Measurements from ENCODE around the gene RPS16. TPM values are rescaled to one million over a fixed set of nuclear protein-coding genes. Genes with fewer than 3 reads are reported as not detected.
"Not testable (repeated sequence)": the region's sequence is repeated elsewhere in the genome, so short reads cannot be mapped to it uniquely, and the experiment has no call there.

Gene RPS16
- total RNA-seq = 71.4 TPM

GRCh38 chr19:39435499-39436349 lies at the start of gene RPS16:
TSS of gene RPS16 (minus strand) at chr19:39435949. CDS start at chr19:39435895, 54 bp downstream.
- Histone ChIP-seq H3K27me3 (ENCODE audit: insufficient read depth, low read length) (no peaks in the 10 kb centered on the region), H3K4me1 (ENCODE audit: insufficient read depth, low read length) (peaks cover 39% of the 10 kb centered on the region), H3K4me3 (ENCODE audit: low read length) (peak within 1 kb of the TSS; percentile 83), H3K9me3 (ENCODE audit: low read depth, low read length) (no peaks in the 10 kb centered on the region)

DNA sequence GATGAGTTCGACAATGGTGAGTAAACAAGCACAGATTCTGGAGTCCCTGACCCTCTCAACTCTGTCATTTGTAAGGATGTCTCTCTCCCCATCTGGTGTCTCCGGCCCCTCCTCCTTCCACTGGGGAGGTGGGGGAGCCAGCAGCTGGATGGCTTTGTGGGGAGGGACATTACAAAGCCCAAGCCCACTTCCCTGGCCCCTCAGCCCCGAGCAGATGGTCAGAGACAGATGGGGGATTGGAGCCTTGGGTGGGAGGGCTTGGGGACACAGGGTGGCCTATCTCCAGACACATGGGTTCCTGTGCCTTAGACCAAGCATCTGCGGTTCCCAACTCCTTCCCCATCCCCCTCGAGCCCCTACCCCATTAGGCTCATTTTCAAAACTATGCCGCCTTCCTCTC lies 47.4 kb upstream of the RPS16 start:
- peaks cover 22% of the 10 kb centered on the region for H3K4me1 ChIP-seq (ENCODE audit: insufficient read depth, low read length)
- no peaks in the 10 kb centered on the region for H3K9me3 ChIP-seq (ENCODE audit: low read depth, low read length)
- no peaks in the 10 kb centered on the region for H3K27me3 ChIP-seq (ENCODE audit: insufficient read depth, low read length)
- no peak overlapping the region for H3K4me3 ChIP-seq (ENCODE audit: low read length)

GRCh38 chr19:39481676-39482075 lies 45.9 kb upstream of the RPS16 start:
- Histone ChIP-seq H3K27me3 (ENCODE audit: insufficient read depth, low read length) (no peaks in the 10 kb centered on the region), H3K4me3 (ENCODE audit: low read length) (peak overlapping the region; percentile 91), H3K4me1 (ENCODE audit: insufficient read depth, low read length) (peaks cover 22% of the 10 kb centered on the region), H3K9me3 (ENCODE audit: low read depth, low read length) (no peaks in the 10 kb centered on the region)

GRCh38 chr19:39481229-39481545 lies 45.4 kb upstream of the RPS16 start:
- Histone ChIP-seq H3K4me3 (ENCODE audit: low read length) (peak overlapping the region; percentile 91), H3K27me3 (ENCODE audit: insufficient read depth, low read length) (no peaks in the 10 kb centered on the region), H3K9me3 (ENCODE audit: low read depth, low read length) (no peaks in the 10 kb centered on the region), H3K4me1 (ENCODE audit: insufficient read depth, low read length) (peaks cover 22% of the 10 kb centered on the region)

DNA sequence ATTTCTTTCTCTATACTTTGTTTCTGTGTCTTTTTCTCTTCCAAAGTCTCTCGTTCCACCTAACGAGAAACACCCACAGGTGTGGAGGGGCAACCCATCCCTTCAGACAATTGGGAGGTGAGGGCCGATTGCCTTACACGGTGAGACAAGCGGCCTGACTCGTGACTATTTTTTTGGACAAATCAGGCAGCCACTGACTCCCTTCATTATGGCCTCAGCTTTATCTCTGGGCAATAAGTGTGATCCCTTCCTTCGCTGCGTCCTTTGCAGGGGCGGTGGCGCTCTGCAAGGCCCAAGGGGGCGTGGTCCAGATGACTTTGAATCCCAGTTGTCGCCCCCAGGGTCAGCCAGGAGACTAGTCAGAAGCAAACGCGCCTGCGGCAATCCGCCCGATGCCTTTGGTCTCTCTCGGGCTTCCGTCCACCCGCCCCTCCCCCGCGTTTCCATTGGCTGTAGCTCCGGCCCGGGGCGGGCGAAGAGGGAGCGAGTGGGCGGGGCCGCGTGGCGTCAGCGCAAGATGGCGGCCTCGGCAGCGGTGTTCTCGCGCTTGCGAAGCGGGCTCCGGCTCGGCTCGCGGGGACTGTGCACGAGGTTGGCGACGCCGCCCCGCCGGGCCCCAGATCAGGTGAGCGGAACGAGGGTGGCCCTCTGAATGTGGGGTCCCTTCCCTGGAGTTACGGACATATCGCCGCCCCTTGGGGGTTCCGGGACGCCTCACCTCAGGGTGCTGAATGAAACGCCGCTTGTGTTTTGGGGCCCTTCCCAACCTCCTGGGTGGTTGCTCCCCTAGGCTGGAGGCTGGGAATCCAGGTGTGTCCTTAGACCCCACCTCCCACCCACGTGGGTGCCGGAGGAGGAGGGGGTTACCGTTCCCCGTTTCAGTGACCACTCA lies 44.8 kb upstream of the RPS16 start, which contains the start of gene TIMM50:
TSS of gene TIMM50 (plus strand) at position 502 of the 892 bp plus-strand sequence. CDS start at position 518, 16 bp downstream.
- Histone ChIP-seq H3K4me3 (ENCODE audit: low read length) (peak within 1 kb of the TSS; percentile 91), H3K27me3 (ENCODE audit: insufficient read depth, low read length) (no peaks in the 10 kb centered on the region), H3K9me3 (ENCODE audit: low read depth, low read length) (no peaks in the 10 kb centered on the region), H3K4me1 (ENCODE audit: insufficient read depth, low read length) (peaks cover 22% of the 10 kb centered on the region)

GRCh38 chr19:39479916-39480315 lies 44.2 kb upstream of the RPS16 start:
- Histone ChIP-seq H3K4me3 (ENCODE audit: low read length) (peak overlapping the region; percentile 91), H3K9me3 (ENCODE audit: low read depth, low read length) (no peaks in the 10 kb centered on the region), H3K4me1 (ENCODE audit: insufficient read depth, low read length) (peaks cover 22% of the 10 kb centered on the region), H3K27me3 (ENCODE audit: insufficient read depth, low read length) (no peaks in the 10 kb centered on the region)

GRCh38 chr19:39479319-39479801 lies 43.6 kb upstream of the RPS16 start:
- not testable (repeated sequence) for H3K27me3 ChIP-seq (ENCODE audit: insufficient read depth, low read length); H3K4me3 ChIP-seq (ENCODE audit: low read length); H3K9me3 ChIP-seq (ENCODE audit: low read depth, low read length)
- peaks cover 22% of the 10 kb centered on the region for H3K4me1 ChIP-seq (ENCODE audit: insufficient read depth, low read length)

GRCh38 chr19:39475748-39476147 lies 40.0 kb upstream of the RPS16 start:
- Histone ChIP-seq H3K4me1 (ENCODE audit: insufficient read depth, low read length) (peaks cover 9% of the 10 kb centered on the region), H3K4me3 (ENCODE audit: low read length) (no peak overlapping the region), H3K27me3 (ENCODE audit: insufficient read depth, low read length) (no peaks in the 10 kb centered on the region), H3K9me3 (ENCODE audit: low read depth, low read length) (no peaks in the 10 kb centered on the region)

DNA sequence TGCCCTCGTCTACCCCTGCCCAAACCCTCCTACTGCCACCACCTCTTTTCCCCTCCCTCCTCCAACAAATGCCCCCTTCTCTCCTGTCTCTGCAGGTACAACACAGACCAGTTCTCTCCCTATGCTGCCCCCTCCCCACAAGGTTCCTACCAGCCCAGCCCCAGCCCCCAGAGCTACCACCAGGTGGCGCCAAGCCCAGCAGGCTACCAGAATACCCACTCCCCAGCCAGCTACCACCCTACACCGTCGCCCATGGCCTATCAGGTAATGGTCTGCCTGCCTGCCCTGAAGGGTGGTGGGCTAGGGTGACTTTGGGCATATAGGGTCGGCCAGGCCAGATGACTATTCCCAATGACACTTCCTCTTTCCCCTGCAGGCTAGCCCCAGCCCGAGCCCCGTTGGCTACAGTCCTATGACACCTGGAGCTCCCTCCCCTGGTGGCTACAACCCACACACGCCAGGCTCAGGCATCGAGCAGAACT lies 38.4 kb upstream of the RPS16 start:
- no peaks in the 10 kb centered on the region for H3K27me3 ChIP-seq (ENCODE audit: insufficient read depth, low read length)
- no peaks in the 10 kb centered on the region for H3K9me3 ChIP-seq (ENCODE audit: low read depth, low read length)
- H3K4me3 ChIP-seq (ENCODE audit: low read length) = no peak overlapping the region
- H3K4me1 ChIP-seq (ENCODE audit: insufficient read depth, low read length) = no peaks in the 10 kb centered on the region

- no peak overlapping the region for H3K4me3 ChIP-seq (ENCODE audit: low read length)
- H3K9me3 ChIP-seq (ENCODE audit: low read depth, low read length) = no peaks in the 10 kb centered on the region
- H3K27me3 ChIP-seq (ENCODE audit: insufficient read depth, low read length) = no peaks in the 10 kb centered on the region
- no peaks in the 10 kb centered on the region for H3K4me1 ChIP-seq (ENCODE audit: insufficient read depth, low read length)
Observed at GRCh38 chr19:39473443-39473960, 37.8 kb upstream of the RPS16 start.

GRCh38 chr19:39472746-39473442 lies 37.1 kb upstream of the RPS16 start:
- Histone ChIP-seq H3K4me3 (ENCODE audit: low read length) (no peak overlapping the region), H3K4me1 (ENCODE audit: insufficient read depth, low read length) (no peaks in the 10 kb centered on the region), H3K9me3 (ENCODE audit: low read depth, low read length) (no peaks in the 10 kb centered on the region)

DNA sequence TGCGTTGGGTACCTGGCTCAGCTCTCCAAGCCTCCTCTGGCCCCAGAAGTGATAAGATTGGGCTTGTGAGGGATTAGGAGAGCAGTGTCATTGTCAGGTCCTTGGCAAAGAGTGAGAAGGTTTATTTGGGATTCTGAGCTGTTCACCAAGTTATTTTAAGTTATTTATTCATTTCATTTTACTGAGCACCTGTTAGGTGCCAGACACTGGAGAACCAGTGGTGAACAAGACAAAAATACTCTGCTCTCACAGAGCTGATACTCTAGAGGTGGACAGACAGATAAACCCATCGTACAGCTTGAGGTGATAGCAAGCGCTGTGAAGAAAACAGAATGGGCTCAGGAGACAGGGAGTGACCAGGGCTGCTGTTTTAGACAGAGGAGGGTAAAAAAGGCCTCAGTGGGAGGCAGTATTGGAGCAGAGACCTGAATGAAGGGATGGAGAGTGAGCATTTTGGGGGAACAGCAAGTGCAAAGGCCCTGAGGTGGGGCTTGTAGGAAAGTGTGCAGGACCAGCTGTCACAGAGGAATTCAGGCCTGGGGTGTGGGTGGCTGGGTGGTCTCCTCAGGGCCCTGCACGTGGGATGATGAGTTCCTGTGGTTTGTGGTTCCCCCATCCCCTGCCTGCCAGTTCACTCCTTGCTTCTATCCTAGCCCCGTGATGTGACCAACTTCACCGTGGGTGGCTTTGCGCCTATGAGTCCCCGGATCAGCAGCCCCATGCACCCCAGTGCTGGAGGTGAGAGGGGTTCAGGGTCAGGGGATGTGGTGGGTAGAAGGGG lies 36.2 kb upstream of the RPS16 start:
- Histone ChIP-seq H3K9me3 (ENCODE audit: low read depth, low read length) (no peaks in the 10 kb centered on the region), H3K4me3 (ENCODE audit: low read length) (no peak overlapping the region), H3K4me1 (ENCODE audit: insufficient read depth, low read length) (no peaks in the 10 kb centered on the region), H3K27me3 (ENCODE audit: insufficient read depth, low read length) (no peaks in the 10 kb centered on the region)

More at GRCh38 chr19:39472746-39473442, 37.1 kb upstream of the RPS16 start:
- no peaks in the 10 kb centered on the region for H3K27me3 ChIP-seq (ENCODE audit: insufficient read depth, low read length)

GRCh38 chr19:39470724-39471339 lies 35.1 kb upstream of the RPS16 start:
- H3K4me1 ChIP-seq (ENCODE audit: insufficient read depth, low read length) = no peaks in the 10 kb centered on the region
- no peaks in the 10 kb centered on the region for H3K9me3 ChIP-seq (ENCODE audit: low read depth, low read length)
- no peaks in the 10 kb centered on the region for H3K27me3 ChIP-seq (ENCODE audit: insufficient read depth, low read length)
- no peak overlapping the region for H3K4me3 ChIP-seq (ENCODE audit: low read length)
